SJSA1 (cell line): ENCODE measurements around the gene PPP2R2B. TPM values are rescaled to one million over a fixed set of nuclear protein-coding genes. Genes with fewer than 3 reads are reported as not detected.

Source experiments
- DNase-seq, 2 experiments: peaks; one replicate each; pipeline ENCODE4 v3.0.0-alpha.2; 2015 to 2020; ENCODE audit warnings: low spot score in 2 of 2, low read depth in 1 of 2
- H3K27ac ChIP-seq: fragments of 250-450 bp; sonication (Bioruptor Pico); 2 replicates; pipeline ENCODE4 v1.5.1; 2020; ENCODE audit warnings: mild to moderate bottlenecking, moderate library complexity
- H3K27me3 ChIP-seq: fragments of 250-450 bp; sonication (Bioruptor Pico); replicated peaks from 2 replicates; pipeline ENCODE4 v1.5.1; 2020; ENCODE audit warnings: mild to moderate bottlenecking, moderate library complexity
- H3K36me3 ChIP-seq: fragments of 250-450 bp; sonication (Bioruptor Pico); 2 replicates; pipeline ENCODE4 v1.5.1; 2020; ENCODE audit warnings: mild to moderate bottlenecking
- H3K4me1 ChIP-seq: fragments of 250-450 bp; sonication (Bioruptor Pico); replicated peaks from 2 replicates; pipeline ENCODE4 v1.6.1; 2021; ENCODE audit warnings: mild to moderate bottlenecking
- H3K4me3 ChIP-seq: fragments of 250-450 bp; sonication (Bioruptor Pico); 2 replicates; pipeline ENCODE4 v1.5.1; 2020; ENCODE audit warnings: mild to moderate bottlenecking
- H3K9me3 ChIP-seq: fragments of 250-450 bp; sonication (Bioruptor Pico); replicated peaks from 2 replicates; pipeline ENCODE4 v1.5.1; 2020; ENCODE audit warnings: mild to moderate bottlenecking
- total RNA-seq: library from RNA; depleted of rRNA; stranded (reverse); fragments of >200 nt; shearing (Covaris generic); gene quantifications from 2 replicates; pipeline ENCODE4 v1.2.3, GENCODE V29; 2014

The PPP2R2B gene
- total RNA-seq, 1 experiment from 2014 or later = 0.13 TPM

DNA sequence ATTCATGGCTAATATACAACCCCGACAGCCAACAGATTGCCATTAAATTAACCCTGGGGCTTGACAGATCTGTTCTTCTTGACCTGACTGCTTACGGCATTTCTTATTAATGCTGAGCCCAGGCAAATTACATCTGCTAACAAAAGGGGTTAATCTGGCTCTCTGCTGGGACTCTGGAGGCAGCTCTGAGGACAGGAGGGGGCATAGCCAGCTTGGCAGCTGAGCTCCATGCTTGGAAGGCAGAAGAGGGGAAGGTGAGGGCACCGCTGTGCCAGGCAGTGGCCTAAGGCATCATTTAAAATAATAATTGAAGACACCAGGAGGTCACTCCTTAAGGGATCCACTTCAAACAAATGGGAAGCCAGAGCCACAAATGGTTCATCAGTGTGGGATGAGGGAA is 236.6 kb downstream of the PPP2R2B start:
- H3K27me3 ChIP-seq = peaks cover 3% of the 10 kb centered on the region; the same call in 1 of the 2 replicates
- H3K4me3 ChIP-seq = no peak overlapping the region
- no peaks in the 10 kb centered on the region for H3K4me1 ChIP-seq
- no peaks in the 10 kb centered on the region for H3K9me3 ChIP-seq
- DNase-seq = no peak
- H3K27ac ChIP-seq = no peak overlapping the region
- H3K36me3 ChIP-seq = no peaks in the 10 kb centered on the region

DNA sequence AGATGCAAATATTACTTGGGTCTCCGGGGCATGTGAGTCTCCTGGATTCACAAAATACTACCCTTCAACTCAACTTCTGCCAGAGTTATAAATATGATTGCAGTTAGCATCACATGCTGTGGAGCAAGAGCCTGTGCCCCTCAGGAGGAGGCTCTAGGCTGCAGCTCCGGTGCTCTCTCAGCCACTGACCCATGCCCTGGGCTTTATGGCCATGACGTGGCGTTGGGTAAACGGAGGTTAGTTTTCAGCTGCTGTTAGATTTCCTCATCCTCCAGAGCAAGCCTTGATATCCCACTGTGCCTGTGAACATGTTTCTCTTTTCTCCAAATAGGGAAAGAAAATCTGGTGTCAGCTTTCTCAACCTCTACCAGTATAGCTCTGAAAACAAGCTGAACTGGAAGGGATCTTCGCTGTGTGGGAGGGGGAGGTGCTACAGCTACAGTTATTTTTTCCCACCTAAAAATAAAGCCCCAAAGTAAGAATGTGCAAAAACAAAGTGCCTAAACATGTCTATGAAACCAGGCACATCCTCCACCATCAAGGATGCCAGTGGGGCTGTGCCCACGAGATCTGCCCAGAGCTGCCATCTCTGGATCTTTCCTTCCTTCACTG is 238.2 kb downstream of the PPP2R2B start:
- Histone ChIP-seq H3K9me3 (no peaks in the 10 kb centered on the region), H3K36me3 (no peaks in the 10 kb centered on the region)
- no peak for DNase-seq

DNA sequence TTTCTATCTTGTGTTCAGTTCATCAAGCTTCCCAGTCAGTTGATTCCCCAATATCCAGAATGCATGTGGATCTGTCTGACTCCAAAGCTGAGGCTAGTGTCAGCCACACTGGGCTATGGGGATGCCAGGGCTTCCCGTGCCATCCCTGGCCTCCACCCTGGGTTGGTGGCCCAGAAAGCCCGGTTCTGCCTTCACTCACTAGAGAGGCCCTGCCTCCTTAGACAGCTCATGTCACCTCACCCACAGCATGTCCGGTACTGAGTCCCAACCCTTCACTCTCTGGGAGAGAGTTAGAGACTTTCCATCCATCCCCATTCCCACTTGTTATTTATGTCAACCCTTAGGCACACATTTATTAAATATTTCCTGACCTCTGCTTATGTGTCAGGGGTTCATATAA is 243.1 kb downstream of the PPP2R2B start:
- H3K36me3 ChIP-seq = no peaks in the 10 kb centered on the region

More for the DNA sequence above, 238.2 kb downstream of the PPP2R2B start:
- Histone ChIP-seq H3K27me3 (peaks cover 3% of the 10 kb centered on the region; the same call in 1 of the 2 replicates), H3K4me1 (no peaks in the 10 kb centered on the region), H3K27ac (no peak overlapping the region), H3K4me3 (no peak overlapping the region)

GRCh38 chr5:146633323-146633764 is 245.2 kb downstream of the PPP2R2B start:
- no peak for DNase-seq
- Histone ChIP-seq H3K9me3 (no peaks in the 10 kb centered on the region), H3K27me3 (peaks cover under 1% of the 10 kb centered on the region; the same call in 1 of the 2 replicates), H3K4me1 (no peaks in the 10 kb centered on the region), H3K4me3 (no peak overlapping the region), H3K27ac (no peak overlapping the region), H3K36me3 (no peaks in the 10 kb centered on the region)

More for the DNA sequence above, 243.1 kb downstream of the PPP2R2B start:
- peaks cover 3% of the 10 kb centered on the region; the same call in 1 of the 2 replicates for H3K27me3 ChIP-seq
- DNase-seq = no peak
- H3K27ac ChIP-seq = no peak overlapping the region
- no peak overlapping the region for H3K4me3 ChIP-seq
- H3K9me3 ChIP-seq = no peaks in the 10 kb centered on the region
- H3K4me1 ChIP-seq = no peaks in the 10 kb centered on the region

GRCh38 chr5:146632620-146633322 is 245.8 kb downstream of the PPP2R2B start:
- no peaks in the 10 kb centered on the region; the same call in 1 of the 2 replicates for H3K27me3 ChIP-seq
- H3K4me1 ChIP-seq = no peaks in the 10 kb centered on the region
- H3K9me3 ChIP-seq = no peaks in the 10 kb centered on the region
- no peaks in the 10 kb centered on the region for H3K36me3 ChIP-seq
- DNase-seq = no peak
- H3K4me3 ChIP-seq = no peak overlapping the region
- H3K27ac ChIP-seq = no peak overlapping the region

GRCh38 chr5:146630472-146630871 is 248.1 kb downstream of the PPP2R2B start:
- no peaks in the 10 kb centered on the region for H3K9me3 ChIP-seq
- H3K4me1 ChIP-seq = no peaks in the 10 kb centered on the region
- no peak overlapping the region for H3K27ac ChIP-seq
- DNase-seq = no peak
- H3K27me3 ChIP-seq = no peaks in the 10 kb centered on the region
- no peaks in the 10 kb centered on the region for H3K36me3 ChIP-seq
- H3K4me3 ChIP-seq = no peak overlapping the region

DNA sequence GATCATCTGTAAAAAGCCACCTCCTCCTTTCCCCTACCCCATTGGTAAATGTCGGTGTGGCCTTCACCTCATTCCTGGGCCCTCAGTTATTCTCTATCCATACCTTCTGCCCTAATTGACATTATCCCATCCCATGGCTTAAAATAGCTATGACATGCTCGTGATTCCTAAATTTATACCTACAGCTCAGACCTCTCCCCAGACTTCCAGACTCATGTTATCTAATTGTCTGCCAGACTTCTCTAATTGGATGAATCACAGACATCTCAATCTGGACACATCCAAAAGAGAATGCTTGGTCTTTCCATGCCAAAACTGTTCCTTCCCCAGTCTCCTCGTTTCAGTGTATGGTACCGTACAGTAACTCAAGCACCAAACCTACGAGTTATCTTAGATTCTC is 249.6 kb downstream of the PPP2R2B start:
- Histone ChIP-seq H3K27me3 (no peaks in the 10 kb centered on the region), H3K4me3 (no peak overlapping the region), H3K9me3 (no peaks in the 10 kb centered on the region), H3K36me3 (no peaks in the 10 kb centered on the region), H3K4me1 (no peaks in the 10 kb centered on the region), H3K27ac (no peak overlapping the region)
- no peak for DNase-seq

- Histone ChIP-seq H3K36me3 (no peaks in the 10 kb centered on the region), H3K4me1 (no peaks in the 10 kb centered on the region), H3K27me3 (no peaks in the 10 kb centered on the region), H3K27ac (no peak overlapping the region), H3K4me3 (no peak overlapping the region), H3K9me3 (no peaks in the 10 kb centered on the region)
- DNase-seq = no peak
Measured at GRCh38 chr5:146626936-146627335, 251.6 kb downstream of the PPP2R2B start.

GRCh38 chr5:146624179-146624578 is 254.4 kb downstream of the PPP2R2B start:
- Histone ChIP-seq H3K9me3 (no peaks in the 10 kb centered on the region), H3K4me3 (no peak overlapping the region), H3K4me1 (no peaks in the 10 kb centered on the region), H3K27me3 (no peaks in the 10 kb centered on the region), H3K36me3 (no peaks in the 10 kb centered on the region), H3K27ac (no peak overlapping the region)
- no peak for DNase-seq

DNA sequence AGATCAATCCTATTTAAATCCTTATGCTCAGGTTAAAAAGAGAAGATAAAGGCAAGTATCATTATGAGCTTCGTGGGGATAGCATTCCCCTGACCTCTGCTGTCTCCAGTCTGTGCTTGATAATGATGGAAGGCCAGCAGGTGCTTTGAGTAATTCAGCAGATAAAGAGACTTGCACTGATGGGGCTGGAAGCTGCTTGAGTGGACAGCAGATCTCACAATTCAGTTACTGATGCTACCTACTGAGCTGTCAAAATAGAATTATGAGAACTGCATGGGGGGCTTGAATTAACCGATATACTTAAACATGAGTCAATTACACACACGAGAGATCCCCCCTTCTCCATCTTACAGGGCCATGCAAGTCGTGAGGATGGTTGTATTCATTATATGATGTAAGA is 254.9 kb downstream of the PPP2R2B start:
- Histone ChIP-seq H3K27ac (no peak overlapping the region), H3K9me3 (no peaks in the 10 kb centered on the region), H3K4me3 (no peak overlapping the region), H3K27me3 (no peaks in the 10 kb centered on the region), H3K4me1 (no peaks in the 10 kb centered on the region), H3K36me3 (no peaks in the 10 kb centered on the region)
- no peak for DNase-seq

DNA sequence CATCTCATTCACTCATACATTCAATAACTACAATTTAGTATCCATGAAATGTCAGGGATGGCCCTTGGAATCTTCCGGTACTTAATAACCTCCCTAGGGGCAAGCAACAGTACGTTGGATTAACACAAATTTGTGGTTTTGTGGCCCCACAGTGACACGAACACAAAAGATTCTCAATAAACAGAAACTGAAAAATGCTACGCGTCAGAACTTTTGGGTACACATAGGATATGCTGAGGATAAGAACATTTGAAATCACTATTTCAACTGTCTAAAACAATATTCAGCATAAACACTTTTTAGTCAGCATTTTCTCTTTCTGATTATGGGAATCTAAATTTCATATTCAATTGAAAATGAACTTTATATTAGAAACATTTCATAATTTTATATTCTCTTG is 255.5 kb downstream of the PPP2R2B start:
- DNase-seq = no peak
- no peak overlapping the region for H3K27ac ChIP-seq
- no peaks in the 10 kb centered on the region for H3K9me3 ChIP-seq

GRCh38 chr5:146622391-146622790 is 256.2 kb downstream of the PPP2R2B start:
- H3K27me3 ChIP-seq = no peaks in the 10 kb centered on the region
- H3K9me3 ChIP-seq = no peaks in the 10 kb centered on the region
- H3K4me3 ChIP-seq = no peak overlapping the region
- no peak for DNase-seq
- no peaks in the 10 kb centered on the region for H3K36me3 ChIP-seq
- no peak overlapping the region for H3K27ac ChIP-seq
- H3K4me1 ChIP-seq = no peaks in the 10 kb centered on the region

More for the DNA sequence above, 255.5 kb downstream of the PPP2R2B start:
- Histone ChIP-seq H3K27me3 (no peaks in the 10 kb centered on the region), H3K4me3 (no peak overlapping the region), H3K4me1 (no peaks in the 10 kb centered on the region), H3K36me3 (no peaks in the 10 kb centered on the region)

GRCh38 chr5:146620669-146621051 is 257.9 kb downstream of the PPP2R2B start:
- Histone ChIP-seq H3K27ac (no peak overlapping the region), H3K4me3 (no peak overlapping the region), H3K4me1 (no peaks in the 10 kb centered on the region), H3K9me3 (no peaks in the 10 kb centered on the region), H3K27me3 (no peaks in the 10 kb centered on the region), H3K36me3 (no peaks in the 10 kb centered on the region)
- no peak for DNase-seq

- no peak for DNase-seq
- no peaks in the 10 kb centered on the region for H3K9me3 ChIP-seq
- H3K4me3 ChIP-seq = no peak overlapping the region
Measured at GRCh38 chr5:146620031-146620668, 258.4 kb downstream of the PPP2R2B start.

More at GRCh38 chr5:146620031-146620668, 258.4 kb downstream of the PPP2R2B start:
- no peaks in the 10 kb centered on the region for H3K4me1 ChIP-seq
- H3K27me3 ChIP-seq = no peaks in the 10 kb centered on the region
- no peak overlapping the region for H3K27ac ChIP-seq
- H3K36me3 ChIP-seq = no peaks in the 10 kb centered on the region
